IMR-90 (cell line): ENCODE results near the gene PRCP. TPM values are rescaled to one million over a fixed set of nuclear protein-coding genes. Genes with fewer than 3 reads are reported as not detected.

Experiments
- ATAC-seq: fragments of 200-7000 bp; cut with Tn5 transposase; 2 replicates; pipeline ENCODE4 v1.9.1; 2020; ENCODE audit warnings: low read depth, mild to moderate bottlenecking, moderate library complexity
- BruUV-seq: library from RNA; stranded (reverse); fragments of 400-500 nt; replicated peaks from 2 replicates; lab custom pipeline; 2021; lab: Mats Ljungman, UMichigan
- CTCF ChIA-PET: fragments of 300-600 bp; formaldehyde crosslinking; extraction: SDS; loops from one replicate; lab custom pipeline; 2021; ENCODE audit warnings: antibody characterized with exemption; lab: Yijun Ruan, JAX
- POLR2A ChIA-PET: fragments of 300-600 bp; sonication (Branson Sonifier 250); formaldehyde crosslinking; loops from one replicate; lab custom pipeline; 2022; ENCODE audit warnings: antibody characterized with exemption; ENCODE audit not compliant: unreplicated experiment; lab: Charles Lee
- DNase-seq: peaks from one replicate; pipeline ENCODE4 v3.0.0; 2013
- H2AFZ ChIP-seq: replicated peaks from 2 replicates; pipeline ENCODE3; 2013; ENCODE audit warnings: low read length, mild to moderate bottlenecking; ENCODE audit not compliant: poor library complexity
- H2AK5ac ChIP-seq: 2 replicates; pipeline ENCODE4 v1.6.1; 2013; ENCODE audit warnings: low read depth, low read length, inconsistent platforms
- H2AK9ac ChIP-seq: replicated peaks from 2 replicates; pipeline ENCODE3; 2013; ENCODE audit warnings: mild to moderate bottlenecking, low read depth, low read length, moderate library complexity; ENCODE audit not compliant: poor library complexity
- H2BK120ac ChIP-seq: 2 replicates; pipeline ENCODE4 v1.6.1; 2013; ENCODE audit warnings: low read depth, low read length, inconsistent platforms
- H2BK15ac ChIP-seq: 3 replicates; pipeline ENCODE4 v1.6.1; 2013; ENCODE audit warnings: low read depth, low read length, inconsistent platforms
- H2BK20ac ChIP-seq: 2 replicates; pipeline ENCODE4 v1.6.1; 2013; ENCODE audit warnings: low read depth, mild to moderate bottlenecking, inconsistent platforms, low read length, moderate library complexity
- H2BK5ac ChIP-seq: 2 replicates; pipeline ENCODE4 v1.6.1; 2013; ENCODE audit warnings: mild to moderate bottlenecking, low read depth, low read length, inconsistent platforms; ENCODE audit not compliant: poor library complexity, severe bottlenecking
- H3K14ac ChIP-seq: replicated peaks from 2 replicates; pipeline ENCODE4 v1.6.1; 2013; ENCODE audit warnings: low read depth, low read length, inconsistent platforms
- H3K18ac ChIP-seq: 2 replicates; pipeline ENCODE4 v1.6.1; 2013; ENCODE audit warnings: low read depth, low read length, control low read depth
- H3K23ac ChIP-seq: 2 replicates; pipeline ENCODE4 v1.6.1; 2013; ENCODE audit warnings: low read depth, low read length, inconsistent platforms
- H3K27ac ChIP-seq: 2 replicates; pipeline ENCODE4 v1.5.1; 2013; ENCODE audit warnings: mild to moderate bottlenecking, control low read depth, low read length; ENCODE audit not compliant: insufficient read depth
- H3K27me3 ChIP-seq: 2 replicates; pipeline ENCODE4 v1.6.1; 2013; ENCODE audit warnings: low read length; ENCODE audit not compliant: control insufficient read depth, insufficient read depth
- H3K36me3 ChIP-seq: 2 replicates; pipeline ENCODE4 v1.6.1; 2013; ENCODE audit warnings: low read length, mixed read lengths; ENCODE audit not compliant: control insufficient read depth, insufficient read depth
- H3K4ac ChIP-seq: 2 replicates; pipeline ENCODE4 v1.6.1; 2013; ENCODE audit warnings: low read depth, low read length, inconsistent platforms
- H3K4me1 ChIP-seq: 2 replicates; pipeline ENCODE4 v1.6.1; 2013; ENCODE audit warnings: low read length, mixed read lengths; ENCODE audit not compliant: control insufficient read depth, insufficient read depth
- H3K4me2 ChIP-seq: 2 replicates; pipeline ENCODE4 v1.6.1; 2013; ENCODE audit warnings: low read depth, mild to moderate bottlenecking, control low read depth, low read length, moderate library complexity
- H3K4me3 ChIP-seq: 2 replicates; pipeline ENCODE4 v1.5.1; 2013; ENCODE audit warnings: low read depth, mild to moderate bottlenecking, control low read depth, low read length, moderate library complexity; ENCODE audit not compliant: insufficient read depth
- H3K56ac ChIP-seq: 2 replicates; pipeline ENCODE4 v1.6.1; 2013; ENCODE audit warnings: low read length, inconsistent platforms; ENCODE audit not compliant: insufficient read depth; ENCODE audit errors: extremely low read depth
- H3K79me1 ChIP-seq, 2 experiments: 2 replicates each; pipeline ENCODE4 v1.6.1; 2013; ENCODE audit warnings: low read length in 2 of 2, inconsistent platforms in 1 of 2, low read depth in 1 of 2
- H3K9ac ChIP-seq: 2 replicates; pipeline ENCODE4 v1.6.1; 2013; ENCODE audit warnings: low read depth, low read length, control low read depth
- H3K9me1 ChIP-seq: 2 replicates; pipeline ENCODE4 v1.6.1; 2013; ENCODE audit warnings: low read length, inconsistent platforms; ENCODE audit not compliant: insufficient read depth
- H3K9me3 ChIP-seq: 2 replicates; pipeline ENCODE4 v1.6.1; 2013; ENCODE audit warnings: low read length; ENCODE audit not compliant: control insufficient read depth, insufficient read depth
- H4K20me1 ChIP-seq: 2 replicates; pipeline ENCODE4 v1.6.1; 2013; ENCODE audit warnings: low read length, inconsistent platforms; ENCODE audit not compliant: insufficient read depth
- H4K5ac ChIP-seq: 2 replicates; pipeline ENCODE4 v1.6.1; 2013; ENCODE audit warnings: mild to moderate bottlenecking, low read depth, low read length, control low read depth
- H4K8ac ChIP-seq, 2 experiments: 2 replicates each; pipeline ENCODE4 v1.6.1; 2013; ENCODE audit warnings: low read depth in 2 of 2, low read length in 2 of 2, control low read depth in 1 of 2, inconsistent platforms in 1 of 2
- H4K91ac ChIP-seq: 2 replicates; pipeline ENCODE4 v1.6.1; 2013; ENCODE audit warnings: low read depth, low read length, inconsistent platforms; ENCODE audit not compliant: insufficient read depth
- BHLHE40 ChIP-seq: fragments of 150-350 bp; IDR thresholded peaks from 2 replicates; pipeline ENCODE4 v1.6.1; 2016; ENCODE audit warnings: mild to moderate bottlenecking, low read depth, low read length
- FOS ChIP-seq: fragments of 150-350 bp; IDR thresholded peaks from 2 replicates; pipeline ENCODE4 v1.6.1; 2016; ENCODE audit warnings: low read depth, low read length
- MAZ ChIP-seq: IDR thresholded peaks from 2 replicates; pipeline ENCODE4 v1.6.1; 2012; ENCODE audit warnings: low read depth, mild to moderate bottlenecking, low read length, improper control_type of control experiment, moderate library complexity, borderline replicate concordance
- MXI1 ChIP-seq: IDR thresholded peaks from 2 replicates; pipeline ENCODE4 v1.6.1; 2012; ENCODE audit warnings: low read depth, mild to moderate bottlenecking, low read length, moderate library complexity, borderline replicate concordance
- WGBS, 2 experiments: methylation state at CpG; one replicate each; pipeline versions ENCODE4 v1.1.5 to v1.1.7; 2013; ENCODE audit warnings: missing lambda C conversion rate in 2 of 2; ENCODE audit not compliant: insufficient read length in 1 of 2; ENCODE audit errors: extremely low coverage in 2 of 2; 5-methylcytosine and 5-hydroxymethylcytosine counted together
- dilution Hi-C: fragments of 300-500 bp; cut with HindIII; formaldehyde crosslinking; loops from one replicate; pipeline ENCODE4 v1.14.3; 2018; ENCODE audit warnings: low sequenced_read_pairs; ENCODE audit not compliant: unreplicated experiment
- in situ Hi-C: fragments of 300-500 bp; cut with MboI; formaldehyde crosslinking; loops from 3 replicates; pipeline ENCODE4 v1.14.3; 2019; ENCODE audit warnings: low sequenced_read_pairs, inconsistent platforms, mixed read lengths
- intact Hi-C: fragments of 100-400 bp; cut with micrococcal nuclease; formaldehyde crosslinking; loops from 2 replicates; pipeline ENCODE4 v1.10.0; 2022
- polyA plus RNA-seq, 3 experiments: library from polyadenylated mRNA; depleted of rRNA; stranded (reverse); fragments of >200 nt; gene quantifications; 2 replicates each; pipeline ENCODE4 v1.2.3, GENCODE V29; 2012; ENCODE audit warnings: low replicate concordance in 1 of 3
- total RNA-seq: library from RNA; depleted of rRNA; stranded (reverse); fragments of >200 nt; gene quantifications from 2 replicates; pipeline ENCODE4 v1.2.3, GENCODE V29; 2012
- TF ChIP-seq, protein P1 (sequence below): conservative IDR thresholded peaks from 2 replicates; pipeline ENCODE4 v1.5.1; 2012; ENCODE audit warnings: mild to moderate bottlenecking, low read depth, low read length, improper control_type of control experiment

Gene PRCP
- total and polyA plus RNA-seq, 2 of the 4 experiments (the other 2 are of a cell fraction), result 31.7 to 64.9 TPM

DNA sequence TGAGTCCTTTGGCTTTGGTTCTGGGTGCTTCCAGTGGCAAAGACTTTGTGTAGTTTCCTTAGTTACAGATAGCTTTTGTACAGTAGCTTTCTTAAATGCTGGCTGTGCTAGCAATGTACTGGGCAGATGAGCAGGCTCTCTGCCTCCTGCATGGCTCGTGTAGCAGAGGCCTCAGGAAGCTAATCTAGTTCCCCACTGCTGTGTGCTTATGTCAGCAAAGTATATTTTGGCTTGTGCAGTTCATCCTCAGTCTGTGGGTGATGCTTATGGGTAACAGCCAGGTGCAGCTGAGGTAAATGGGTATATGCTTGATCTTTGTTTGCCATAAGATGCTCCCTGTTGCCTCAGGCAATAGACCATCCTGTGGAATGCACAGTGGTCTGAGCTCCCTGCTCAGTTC is 97.5 kb downstream of the PRCP start:
- BruUV-seq, result no TSS peak
- dilution Hi-C loops, result no loop called here
- H3K56ac ChIP-seq, result no peak overlapping the region

More for the DNA sequence above, 97.5 kb downstream of the PRCP start:
- Histone ChIP-seq H3K79me1 (no peaks in the 10 kb centered on the region), H4K5ac (no peak overlapping the region), H3K4me3 (no peak overlapping the region), H4K20me1 (no peaks in the 10 kb centered on the region), H2BK120ac (no peak overlapping the region), H3K4ac (no peak overlapping the region), H3K27me3 (peaks cover 3% of the 10 kb centered on the region), H2AK5ac (no peak overlapping the region), H3K4me2 (no peak overlapping the region), H3K27ac (no peak overlapping the region), H4K8ac (no peak overlapping the region), H2BK5ac (no peak overlapping the region), H3K4me1 (no peaks in the 10 kb centered on the region), H3K9ac (no peak overlapping the region), H4K91ac (no peak overlapping the region), H3K9me1 (no peaks in the 10 kb centered on the region), H3K14ac (no peak overlapping the region), H2BK15ac (no peak overlapping the region), H2BK20ac (no peak overlapping the region), H2AFZ (no peak overlapping the region), H3K36me3 (no peaks in the 10 kb centered on the region), H2AK9ac (no peak overlapping the region), H3K9me3 (no peaks in the 10 kb centered on the region), H3K18ac (no peak overlapping the region), H3K23ac (no peak overlapping the region)
- in situ Hi-C loops (no loop called here), intact Hi-C loops (no loop called here)
- CTCF ChIA-PET, result no interaction called here
- POLR2A ChIA-PET, result interaction anchor here (0.6 kb wide), 1 partner anchor 28 kb away, joined by 11 read pairs; no protein-coding TSS in a partner anchor
- 0% methylated on average over 1 of the region's 1 CpG; no CpG with 5 or more reads in 1 of the 2 experiments for WGBS, 2 experiments
- no peak for DNase-seq
- no peak for ATAC-seq
- no peak for TF ChIP-seq MXI1
- no peak for TF ChIP-seq FOS
- TF ChIP-seq, protein P1, sequence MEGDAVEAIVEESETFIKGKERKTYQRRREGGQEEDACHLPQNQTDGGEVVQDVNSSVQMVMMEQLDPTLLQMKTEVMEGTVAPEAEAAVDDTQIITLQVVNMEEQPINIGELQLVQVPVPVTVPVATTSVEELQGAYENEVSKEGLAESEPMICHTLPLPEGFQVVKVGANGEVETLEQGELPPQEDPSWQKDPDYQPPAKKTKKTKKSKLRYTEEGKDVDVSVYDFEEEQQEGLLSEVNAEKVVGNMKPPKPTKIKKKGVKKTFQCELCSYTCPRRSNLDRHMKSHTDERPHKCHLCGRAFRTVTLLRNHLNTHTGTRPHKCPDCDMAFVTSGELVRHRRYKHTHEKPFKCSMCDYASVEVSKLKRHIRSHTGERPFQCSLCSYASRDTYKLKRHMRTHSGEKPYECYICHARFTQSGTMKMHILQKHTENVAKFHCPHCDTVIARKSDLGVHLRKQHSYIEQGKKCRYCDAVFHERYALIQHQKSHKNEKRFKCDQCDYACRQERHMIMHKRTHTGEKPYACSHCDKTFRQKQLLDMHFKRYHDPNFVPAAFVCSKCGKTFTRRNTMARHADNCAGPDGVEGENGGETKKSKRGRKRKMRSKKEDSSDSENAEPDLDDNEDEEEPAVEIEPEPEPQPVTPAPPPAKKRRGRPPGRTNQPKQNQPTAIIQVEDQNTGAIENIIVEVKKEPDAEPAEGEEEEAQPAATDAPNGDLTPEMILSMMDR, result no peak
- no peak for TF ChIP-seq MAZ
- TF ChIP-seq BHLHE40, result no peak
